CD14-positive monocyte (primary cell): ENCODE measurements around the gene SAP30BP. TPM values are rescaled to one million over a fixed set of nuclear protein-coding genes. Genes with fewer than 3 reads are reported as not detected.

ENCODE experiments used
- DNase-seq, 3 donors: peaks; one replicate each; pipeline ENCODE4 v3.0.0-alpha.2; 2011 to 2022
- H2AFZ ChIP-seq: 2 replicates; pipeline ENCODE4 v1.6.0; 2012; ENCODE audit warnings: mild to moderate bottlenecking, low read depth, low read length, inconsistent platforms; ENCODE audit not compliant: insufficient read depth, poor library complexity, severe bottlenecking
- H3K27ac ChIP-seq, 2 donors: 1 replicate in 1 of 2; 2 replicates in 1 of 2; pipeline ENCODE4 v1.5.1; 2012 to 2013; ENCODE audit warnings: low read length in 2 of 2, control low read depth in 1 of 2, inconsistent platforms in 1 of 2, low read depth in 1 of 2, mild to moderate bottlenecking in 1 of 2
- H3K27me3 ChIP-seq, 2 donors: one replicate each; pipeline versions ENCODE4 v1.6.0 to v1.6.1; 2011 to 2013; ENCODE audit warnings: low read length in 2 of 2; ENCODE audit not compliant: control insufficient read depth in 2 of 2, insufficient read depth in 2 of 2
- H3K36me3 ChIP-seq, 2 donors: replicated peaks in 1 of 2; 1 replicate in 1 of 2; 2 replicates in 1 of 2; pipeline versions ENCODE4 v1.5.1 to v1.6.1; 2012 to 2013; ENCODE audit warnings: low read length in 2 of 2, control low read depth in 1 of 2, inconsistent platforms in 1 of 2, mild to moderate bottlenecking in 1 of 2; ENCODE audit not compliant: insufficient read depth in 2 of 2, control insufficient read depth in 1 of 2
- H3K4me1 ChIP-seq, 2 donors: 1 replicate in 1 of 2; 2 replicates in 1 of 2; pipeline versions ENCODE4 v1.5.1 to v1.6.1; 2012 to 2013; ENCODE audit warnings: low read length in 2 of 2, control low read depth in 1 of 2, inconsistent platforms in 1 of 2, mild to moderate bottlenecking in 1 of 2, moderate library complexity in 1 of 2; ENCODE audit not compliant: insufficient read depth in 2 of 2, control insufficient read depth in 1 of 2
- H3K4me2 ChIP-seq: replicated peaks from 2 replicates; pipeline ENCODE3; 2012; ENCODE audit warnings: low read length, moderate library complexity, mild to moderate bottlenecking; ENCODE audit not compliant: poor library complexity, severe bottlenecking; ENCODE audit errors: extremely low read depth
- H3K4me3 ChIP-seq, 3 experiments: fragments of 200-600 bp in 1 of 3; sonication (generic) in 1 of 3; replicated peaks in 1 of 3; 1 replicate in 2 of 3; 2 replicates in 1 of 3; pipeline ENCODE4 v1.5.1; 2011 to 2013; ENCODE audit warnings: low read length in 3 of 3, mild to moderate bottlenecking in 3 of 3, control low read depth in 2 of 3, low read depth in 2 of 3, inconsistent platforms in 1 of 3, moderate library complexity in 1 of 3
- H3K79me2 ChIP-seq: 2 replicates; pipeline ENCODE4 v1.6.0; 2012; ENCODE audit warnings: mild to moderate bottlenecking, control low read depth, inconsistent platforms, low read length, moderate library complexity; ENCODE audit not compliant: insufficient read depth
- H3K9ac ChIP-seq: 2 replicates; pipeline ENCODE4 v1.6.0; 2017; ENCODE audit warnings: low read length, mild to moderate bottlenecking; ENCODE audit not compliant: insufficient read depth, poor library complexity, severe bottlenecking
- H3K9me3 ChIP-seq, 2 donors: replicated peaks in 1 of 2; 1 replicate in 1 of 2; 2 replicates in 1 of 2; pipeline versions ENCODE4 v1.5.1 to v1.6.1; 2012 to 2013; ENCODE audit warnings: low read length in 2 of 2, control low read depth in 1 of 2; ENCODE audit not compliant: control insufficient read depth in 1 of 2, insufficient read depth in 1 of 2
- H4K20me1 ChIP-seq: 2 replicates; pipeline ENCODE4 v1.6.0; 2012; ENCODE audit warnings: mild to moderate bottlenecking, low read length, control low read depth, moderate library complexity; ENCODE audit not compliant: insufficient read depth
- H3K27ac Mint-ChIP-seq, 7 donors: one replicate each; pipeline ENCODE4 v1.8.0; 2020; ENCODE audit warnings: mild to moderate bottlenecking in 7 of 7, mixed read lengths in 7 of 7, moderate library complexity in 6 of 7, inconsistent platforms in 2 of 7
- H3K27me3 Mint-ChIP-seq, 3 donors: one replicate each; pipeline ENCODE4 v1.8.0; 2021 to 2022; ENCODE audit warnings: low read depth in 3 of 3, mild to moderate bottlenecking in 3 of 3, mixed read lengths in 3 of 3, moderate library complexity in 3 of 3, inconsistent platforms in 1 of 3
- H3K36me3 Mint-ChIP-seq, 2 donors: one replicate each; pipeline ENCODE4 v1.8.0; 2020; ENCODE audit warnings: mixed read lengths in 2 of 2, inconsistent platforms in 1 of 2, mild to moderate bottlenecking in 1 of 2
- H3K4me1 Mint-ChIP-seq: one replicate; pipeline ENCODE4 v1.8.0; 2020; ENCODE audit warnings: mild to moderate bottlenecking, mixed read lengths
- H3K4me3 Mint-ChIP-seq, 2 donors: one replicate each; pipeline ENCODE4 v1.8.0; 2020; ENCODE audit warnings: mild to moderate bottlenecking in 2 of 2, mixed read lengths in 2 of 2, moderate library complexity in 1 of 2
- H3K9me3 Mint-ChIP-seq, 7 donors: one replicate each; pipeline ENCODE4 v1.8.0; 2020 to 2022; ENCODE audit warnings: mixed read lengths in 7 of 7, mild to moderate bottlenecking in 6 of 7, moderate library complexity in 6 of 7, inconsistent platforms in 2 of 7
- CTCF ChIP-seq: fragments of 200-600 bp; IDR thresholded peaks from one replicate; pipeline ENCODE4 v1.8.0; 2022; ENCODE audit warnings: antibody characterized with exemption, mild to moderate bottlenecking
- WGBS: methylation state at CpG from one replicate; pipeline ENCODE4 v1.1.5; 2013; ENCODE audit warnings: missing lambda C conversion rate; ENCODE audit not compliant: insufficient coverage; 5-methylcytosine and 5-hydroxymethylcytosine counted together
- intact Hi-C, 2 donors: fragments of 100-400 bp; cut with micrococcal nuclease; formaldehyde crosslinking; loops; one replicate each; pipeline versions ENCODE4 v1.15.0 to v1.15.1; 2023
- polyA plus RNA-seq, 3 donors: library from polyadenylated mRNA; depleted of rRNA in 1 of 3; unstranded in 2 of 3; stranded (reverse) in 1 of 3; fragments of 300-500 nt in 2 of 3; fragments of >200 nt in 1 of 3; fragmentation: Illumina TruSeq in 2 of 3; gene quantifications; 1 replicate in 2 of 3; 2 replicates in 1 of 3; pipeline ENCODE4 v1.2.3, GENCODE V29; 2012 to 2021

SAP30BP gene
- polyA plus RNA-seq, 3 donors, result 43.8 to 130 (median 61.6) TPM

- Histone ChIP-seq H2AFZ (peak overlapping the region; percentile 89), H3K4me1 (peaks cover 26 to 38% of the 10 kb centered on the region in 2 donors), H3K27me3 (peaks cover 0 to 4% of the 10 kb centered on the region in 2 donors), H3K27ac (no peak overlapping the region), H3K9me3 (no peaks in the 10 kb centered on the region), H3K36me3 (peaks cover 3 to 7% of the 10 kb centered on the region in 2 donors), H3K9ac (peak overlapping the region; percentile 54), H4K20me1 (no peaks in the 10 kb centered on the region), H3K79me2 (no peaks in the 10 kb centered on the region), H3K4me3 (peak overlapping the region in 1 of 3 experiments; percentile 71), H3K4me2 (peak overlapping the region; percentile 81)
- H3K4me3 Mint-ChIP-seq, result peak overlapping the region; percentile 45 to 69
- H3K4me1 Mint-ChIP-seq, result peaks cover 32% of the 10 kb centered on the region
- H3K27ac Mint-ChIP-seq, result no peak overlapping the region
- 71% methylated on average over 18 of the region's 19 CpGs for WGBS
- H3K27me3 Mint-ChIP-seq, result peaks cover 7 to 18% (median 7%) of the 10 kb centered on the region in 3 donors
- DNase-seq, result no peak
- intact Hi-C loops, result no loop called here
- TF ChIP-seq CTCF, result no peak
- peaks cover 0 to 4% (median 0%) of the 10 kb centered on the region in 7 donors for H3K9me3 Mint-ChIP-seq
- peaks cover 0 to 4% of the 10 kb centered on the region in 2 donors for H3K36me3 Mint-ChIP-seq
Observed at GRCh38 chr17:75752802-75753513, 85.8 kb downstream of the SAP30BP start.

- Histone ChIP-seq H3K27ac (no peak overlapping the region), H3K4me3 (peak overlapping the region in 2 of 3 experiments; percentile 34 to 71), H2AFZ (peak overlapping the region; percentile 89), H3K4me1 (peaks cover 26 to 38% of the 10 kb centered on the region in 2 donors), H3K27me3 (peaks cover 0 to 4% of the 10 kb centered on the region in 2 donors), H4K20me1 (no peaks in the 10 kb centered on the region), H3K36me3 (peaks cover 3 to 15% of the 10 kb centered on the region in 2 donors), H3K79me2 (no peaks in the 10 kb centered on the region), H3K9me3 (no peaks in the 10 kb centered on the region), H3K9ac (peak overlapping the region; percentile 54), H3K4me2 (peak overlapping the region; percentile 81)
- WGBS, result 7% methylated on average over 76 of the region's 76 CpGs
- H3K27me3 Mint-ChIP-seq, result peaks cover 7 to 18% (median 7%) of the 10 kb centered on the region in 3 donors
- intact Hi-C loops, result no loop called here
- H3K27ac Mint-ChIP-seq, result no peak overlapping the region
- peaks cover 3 to 6% of the 10 kb centered on the region in 2 donors for H3K36me3 Mint-ChIP-seq
- peak overlapping the region; percentile 45 to 69 for H3K4me3 Mint-ChIP-seq
- TF ChIP-seq CTCF, result peak; percentile 80
- peak in 2 of 3 donors; percentile 57 to 64 for DNase-seq
- H3K9me3 Mint-ChIP-seq, result peaks cover 0 to 4% (median 0%) of the 10 kb centered on the region in 7 donors
- peaks cover 32% of the 10 kb centered on the region for H3K4me1 Mint-ChIP-seq
Observed at GRCh38 chr17:75753514-75754377, 86.6 kb downstream of the SAP30BP start.
